Measurements from ENCODE around the gene PIEZO2.

PIEZO2 gene

GRCh38 chr18:10787293-10787901 is 362.0 kb downstream of the PIEZO2 start:
- DNase-seq (ENCODE audit: low read depth), result peak; percentile 70

- no peak for DNase-seq (ENCODE audit: low read depth)
These were observed 363.6 kb downstream of the PIEZO2 start for GRCh38 chr18:10785798-10786197.

GRCh38 chr18:10784596-10785202 is 364.7 kb downstream of the PIEZO2 start:
- DNase-seq (ENCODE audit: low read depth), result no peak

GRCh38 chr18:10783941-10784340 is 365.4 kb downstream of the PIEZO2 start:
- no peak for DNase-seq (ENCODE audit: low read depth)

GRCh38 chr18:10776493-10776892 is 372.9 kb downstream of the PIEZO2 start:
- DNase-seq (ENCODE audit: low read depth), result no peak

GRCh38 chr18:10775026-10775425 is 374.3 kb downstream of the PIEZO2 start:
- no peak for DNase-seq (ENCODE audit: low read depth)

- no peak for DNase-seq (ENCODE audit: low read depth)
These were observed 378.2 kb downstream of the PIEZO2 start for GRCh38 chr18:10771053-10771709.

GRCh38 chr18:10770264-10770663 is 379.1 kb downstream of the PIEZO2 start:
- no peak for DNase-seq (ENCODE audit: low read depth)

GRCh38 chr18:10768221-10768620 is 381.1 kb downstream of the PIEZO2 start:
- DNase-seq (ENCODE audit: low read depth), result no peak

- no peak for DNase-seq (ENCODE audit: low read depth)
These were observed 381.7 kb downstream of the PIEZO2 start for GRCh38 chr18:10767658-10768057.

- DNase-seq (ENCODE audit: low read depth), result no peak
These were observed 388.4 kb downstream of the PIEZO2 start for GRCh38 chr18:10760986-10761385.

GRCh38 chr18:10759241-10759640 is 390.1 kb downstream of the PIEZO2 start:
- no peak for DNase-seq (ENCODE audit: low read depth)

GRCh38 chr18:10757946-10758345 is 391.4 kb downstream of the PIEZO2 start:
- DNase-seq (ENCODE audit: low read depth), result no peak

GRCh38 chr18:10757349-10757748 is 392.0 kb downstream of the PIEZO2 start:
- DNase-seq (ENCODE audit: low read depth), result no peak

GRCh38 chr18:10755855-10756254 is 393.5 kb downstream of the PIEZO2 start:
- no peak for DNase-seq (ENCODE audit: low read depth)

- DNase-seq (ENCODE audit: low read depth), result no peak
These were observed 395.2 kb downstream of the PIEZO2 start for GRCh38 chr18:10754128-10754527.

- DNase-seq (ENCODE audit: low read depth), result no peak
These were observed 397.0 kb downstream of the PIEZO2 start for GRCh38 chr18:10752382-10752781.

GRCh38 chr18:10751653-10752052 is 397.7 kb downstream of the PIEZO2 start:
- no peak for DNase-seq (ENCODE audit: low read depth)

- DNase-seq (ENCODE audit: low read depth), result no peak
These were observed 399.0 kb downstream of the PIEZO2 start for GRCh38 chr18:10750191-10751035.

- DNase-seq (ENCODE audit: low read depth), result no peak
These were observed 400.7 kb downstream of the PIEZO2 start for GRCh38 chr18:10748641-10749040.

GRCh38 chr18:10745971-10746370 is 403.4 kb downstream of the PIEZO2 start:
- DNase-seq (ENCODE audit: low read depth), result no peak

- DNase-seq (ENCODE audit: low read depth), result no peak
These were observed 404.1 kb downstream of the PIEZO2 start for GRCh38 chr18:10745219-10745618.

- DNase-seq (ENCODE audit: low read depth), result no peak
These were observed 405.6 kb downstream of the PIEZO2 start for GRCh38 chr18:10743766-10744165.

Data from activated T-helper 9 cell treated with anti-CD3 and anti-CD28 coated beads, Interleukin-2, amount 50 U/mL, for 16 hours (primary cell).